ENCODE data around the gene RPL22L1. TPM values are rescaled to one million over a fixed set of nuclear protein-coding genes. Genes with fewer than 3 reads are reported as not detected.

The RPL22L1 gene
- total RNA-seq, 1 donor from 2014 or later: 58.2 TPM

GRCh38 chr3:170848292-170848917 lies 21.6 kb downstream of the RPL22L1 start:
- no peaks in the 10 kb centered on the region for H3K27me3 Mint-ChIP-seq (ENCODE audit: low read depth)
- H3K9me3 Mint-ChIP-seq (ENCODE audit: low read depth): peaks cover 2% of the 10 kb centered on the region
- no peak overlapping the region for H3K4me3 Mint-ChIP-seq (ENCODE audit: unreplicated experiment)
- no peaks in the 10 kb centered on the region for H3K4me1 Mint-ChIP-seq (ENCODE audit: low read depth)
- no peak overlapping the region for H3K27ac Mint-ChIP-seq (ENCODE audit: unreplicated experiment)
- no peak for DNase-seq (ENCODE audit: low spot score)
- no peaks in the 10 kb centered on the region for H3K36me3 Mint-ChIP-seq (ENCODE audit: low read depth)
- TF ChIP-seq CTCF (IDR thresholded peaks at IDR 0.05): peak; percentile 84

GRCh38 chr3:170844377-170844776 lies 25.6 kb downstream of the RPL22L1 start:
- no peak for TF ChIP-seq CTCF (IDR thresholded peaks at IDR 0.05)
- H3K27ac Mint-ChIP-seq (ENCODE audit: unreplicated experiment): no peak overlapping the region
- H3K4me1 Mint-ChIP-seq (ENCODE audit: low read depth): peaks cover 9% of the 10 kb centered on the region
- H3K27me3 Mint-ChIP-seq (ENCODE audit: low read depth): no peaks in the 10 kb centered on the region
- H3K36me3 Mint-ChIP-seq (ENCODE audit: low read depth): no peaks in the 10 kb centered on the region
- DNase-seq (ENCODE audit: low spot score): no peak
- peaks cover 2% of the 10 kb centered on the region for H3K9me3 Mint-ChIP-seq (ENCODE audit: low read depth)
- H3K4me3 Mint-ChIP-seq (ENCODE audit: unreplicated experiment): no peak overlapping the region

GRCh38 chr3:170840291-170840859 lies 29.6 kb downstream of the RPL22L1 start:
- TF ChIP-seq CTCF (IDR thresholded peaks at IDR 0.05): no peak
- no peaks in the 10 kb centered on the region for H3K36me3 Mint-ChIP-seq (ENCODE audit: low read depth)
- H3K9me3 Mint-ChIP-seq (ENCODE audit: low read depth): peaks cover 2% of the 10 kb centered on the region
- no peak for DNase-seq (ENCODE audit: low spot score)
- H3K27me3 Mint-ChIP-seq (ENCODE audit: low read depth): no peaks in the 10 kb centered on the region
- peaks cover 9% of the 10 kb centered on the region for H3K4me1 Mint-ChIP-seq (ENCODE audit: low read depth)
- no peak overlapping the region for H3K27ac Mint-ChIP-seq (ENCODE audit: unreplicated experiment)
- H3K4me3 Mint-ChIP-seq (ENCODE audit: unreplicated experiment): no peak overlapping the region

- peaks cover 9% of the 10 kb centered on the region for H3K4me1 Mint-ChIP-seq (ENCODE audit: low read depth)
- H3K9me3 Mint-ChIP-seq (ENCODE audit: low read depth): peaks cover under 1% of the 10 kb centered on the region
- DNase-seq (ENCODE audit: low spot score): no peak
- no peak overlapping the region for H3K4me3 Mint-ChIP-seq (ENCODE audit: unreplicated experiment)
- no peaks in the 10 kb centered on the region for H3K27me3 Mint-ChIP-seq (ENCODE audit: low read depth)
- TF ChIP-seq CTCF (IDR thresholded peaks at IDR 0.05): no peak
- no peaks in the 10 kb centered on the region for H3K36me3 Mint-ChIP-seq (ENCODE audit: low read depth)
- H3K27ac Mint-ChIP-seq (ENCODE audit: unreplicated experiment): no peak overlapping the region
Measured at GRCh38 chr3:170839518-170840100, 30.4 kb downstream of the RPL22L1 start.

GRCh38 chr3:170836491-170836890 lies 33.5 kb downstream of the RPL22L1 start:
- Mint-ChIP-seq H3K36me3 (ENCODE audit: low read depth) (no peaks in the 10 kb centered on the region), H3K4me3 (ENCODE audit: unreplicated experiment) (no peak overlapping the region), H3K27me3 (ENCODE audit: low read depth) (peaks cover 7% of the 10 kb centered on the region), H3K4me1 (ENCODE audit: low read depth) (peaks cover 9% of the 10 kb centered on the region), H3K9me3 (ENCODE audit: low read depth) (no peaks in the 10 kb centered on the region), H3K27ac (ENCODE audit: unreplicated experiment) (no peak overlapping the region)
- no peak for TF ChIP-seq CTCF (IDR thresholded peaks at IDR 0.05)
- no peak for DNase-seq (ENCODE audit: low spot score)
